GM18511 (cell line): ENCODE data around the gene EBPL.
"Not testable (repeated sequence)": the region's sequence is repeated elsewhere in the genome, so short reads cannot be mapped to it uniquely, and the experiment has no call there.

Source experiments
- ATAC-seq: cut with Tn5 transposase; IDR thresholded peaks from one replicate; pipeline ENCODE4 v1.9.1; 2021; ENCODE audit warnings: mild to moderate bottlenecking, moderate library complexity; ENCODE audit not compliant: unreplicated experiment

Gene EBPL

DNA sequence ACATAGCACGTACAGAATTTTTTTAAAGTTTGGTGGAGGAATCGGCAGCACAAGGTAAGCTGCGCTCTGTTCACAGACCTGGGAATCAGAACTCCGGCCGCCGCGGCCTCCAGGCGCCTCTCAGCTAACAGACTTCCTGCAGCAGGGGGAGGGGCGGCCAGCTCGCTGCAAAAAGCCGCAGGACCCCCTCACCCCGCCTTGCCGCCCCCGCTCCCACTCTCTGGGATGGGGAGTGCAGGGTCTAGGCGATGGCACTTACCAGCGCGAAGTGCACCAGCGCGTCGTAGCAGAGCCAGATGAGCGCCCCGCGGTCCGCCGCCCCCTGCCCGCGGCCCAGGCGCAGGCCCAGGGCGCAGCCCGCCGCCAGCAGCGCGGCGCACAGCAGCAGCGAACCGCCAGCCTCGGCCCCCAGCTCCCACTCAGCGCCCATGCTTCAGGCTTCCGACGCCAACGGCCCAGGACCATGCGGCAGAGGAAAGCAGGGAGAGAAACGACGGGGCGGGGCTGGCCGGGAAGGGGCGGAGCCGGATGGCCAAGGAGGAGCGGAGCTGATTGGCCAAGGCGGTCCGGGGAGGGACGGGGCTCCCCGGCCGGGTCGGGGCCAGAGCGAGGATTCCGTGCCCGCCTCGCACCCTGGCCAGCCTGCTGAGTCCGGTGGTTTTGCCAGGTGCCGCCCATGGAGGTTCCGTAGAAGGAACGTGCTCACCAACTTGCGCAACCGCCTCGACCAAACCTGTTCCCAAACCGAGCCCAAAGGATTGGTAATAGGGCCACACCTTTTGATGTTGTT lies at the start of gene EBPL:
Gene EBPL (minus strand): TSS at position 492 of the 790 bp plus-strand sequence. CDS start 62 bp downstream, at position 430.
- ATAC-seq: peak; percentile 99

- ATAC-seq: no peak
Measured at GRCh38 chr13:49740870-49741269, 49.6 kb upstream of the EBPL start.

DNA sequence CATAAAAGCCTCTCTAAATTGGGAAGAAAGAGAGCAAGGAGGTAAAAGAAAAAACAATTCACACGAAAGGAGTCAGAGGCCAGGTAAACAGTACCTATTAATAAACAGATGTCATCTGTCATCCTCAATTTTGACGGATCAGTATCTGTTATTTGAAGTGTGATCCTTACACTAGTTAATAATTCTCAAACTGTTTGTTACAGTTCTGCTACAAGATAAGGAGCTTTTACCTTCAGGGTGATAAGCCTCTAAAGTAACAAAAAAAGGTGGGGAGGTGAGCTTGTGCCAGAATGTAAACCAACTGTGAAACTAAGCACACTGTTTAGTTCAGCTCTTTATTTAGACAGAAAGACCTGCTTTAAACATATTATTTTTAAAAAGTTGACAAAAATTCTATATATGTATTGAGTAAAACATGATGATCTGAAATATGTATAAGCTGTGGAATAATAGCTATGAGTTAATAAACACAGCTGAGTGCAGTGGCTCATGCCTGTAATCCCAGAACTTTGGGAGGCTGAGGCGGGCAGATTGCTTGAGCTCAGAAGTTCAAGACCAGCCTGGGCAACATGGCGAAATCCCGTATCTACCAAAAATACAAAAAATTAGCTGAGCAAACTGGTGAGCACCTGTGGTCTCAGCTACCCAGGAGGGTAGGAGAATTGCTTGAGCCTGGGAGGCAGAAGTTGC lies 48.4 kb upstream of the EBPL start:
- ATAC-seq: no peak

DNA sequence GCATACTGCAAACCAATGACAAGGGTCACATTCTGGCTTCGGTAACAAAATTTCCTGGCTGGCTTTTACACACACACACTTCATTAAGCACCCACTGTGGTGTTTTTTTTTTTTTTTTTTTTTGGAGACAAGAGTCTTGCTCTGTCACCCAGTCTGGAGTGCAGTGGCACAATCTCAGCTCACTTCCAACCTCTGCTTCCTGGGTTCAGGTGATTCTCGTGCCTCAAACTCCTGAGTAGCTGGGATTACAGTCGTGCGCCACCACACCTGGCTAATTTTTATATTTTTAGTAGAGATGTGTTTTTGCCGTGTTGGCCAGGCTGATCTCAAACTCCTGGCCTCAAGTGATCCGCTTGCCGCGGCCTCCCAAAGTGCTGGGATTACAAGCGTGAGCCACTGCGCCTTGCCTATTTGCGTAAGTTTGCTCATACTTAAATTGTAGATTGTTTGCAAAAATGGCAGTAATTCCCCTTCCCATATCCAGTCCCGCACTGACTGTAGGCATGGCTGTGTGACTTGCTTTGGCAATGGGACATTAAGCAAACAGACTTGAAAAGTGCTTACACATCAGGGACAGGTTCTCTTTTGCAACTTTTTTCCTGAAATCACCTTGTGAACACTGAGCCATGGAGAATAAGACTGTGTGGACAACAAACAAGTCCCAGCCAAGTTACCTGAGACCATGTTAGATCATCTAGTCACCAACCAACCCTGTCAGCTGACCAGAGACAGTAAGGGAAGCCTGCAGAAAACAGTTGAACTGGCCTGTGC lies 42.1 kb upstream of the EBPL start:
- ATAC-seq: no peak

GRCh38 chr13:49731766-49732165 lies 40.5 kb upstream of the EBPL start:
- no peak for ATAC-seq

GRCh38 chr13:49716615-49717014 lies 25.3 kb upstream of the EBPL start:
- no peak for ATAC-seq

- ATAC-seq: no peak
Measured at GRCh38 chr13:49714757-49715156, 23.5 kb upstream of the EBPL start.

GRCh38 chr13:49711218-49711863 lies 20.1 kb upstream of the EBPL start:
- no peak for ATAC-seq

DNA sequence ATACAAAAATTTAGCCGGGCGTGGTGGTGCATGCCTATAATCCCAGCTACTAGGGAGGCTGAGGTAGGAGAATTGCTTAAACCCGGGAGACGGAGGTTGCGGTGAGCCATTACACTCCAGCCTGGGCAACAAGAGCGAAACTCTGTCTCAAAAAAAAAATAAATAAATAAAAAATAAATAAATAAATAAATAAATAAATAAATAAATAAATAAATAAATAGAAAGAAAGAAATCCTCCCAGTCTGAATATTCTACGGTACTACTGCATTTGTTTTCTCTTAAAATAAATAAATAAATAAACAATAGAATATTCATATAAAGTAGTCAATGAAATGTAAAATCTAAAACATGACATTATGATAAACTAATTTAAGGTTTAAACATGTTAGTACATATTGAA lies 13.0 kb upstream of the EBPL start:
- ATAC-seq: not testable (repeated sequence)

- no peak for ATAC-seq
Measured at GRCh38 chr13:49701491-49701890, 10.2 kb upstream of the EBPL start.

DNA sequence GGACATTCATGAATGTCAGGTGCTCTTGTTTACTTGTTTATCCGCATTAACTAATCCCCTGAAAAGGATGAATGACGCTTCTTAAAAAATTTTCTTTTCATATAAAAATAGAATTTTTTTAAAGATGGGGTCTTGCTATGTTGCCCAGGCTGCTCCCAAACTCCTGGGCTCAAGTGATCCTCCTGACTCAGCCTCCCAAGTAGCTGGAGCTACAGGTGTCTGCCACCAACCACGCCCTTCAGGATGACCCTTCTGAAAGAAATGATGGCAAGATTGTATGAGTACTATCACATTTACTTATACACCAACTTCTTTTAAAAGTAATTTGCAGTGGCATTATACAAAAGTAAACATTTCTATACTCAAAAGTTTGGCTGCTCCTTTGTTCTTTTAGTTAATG lies 6.2 kb upstream of the EBPL start:
- ATAC-seq: no peak

DNA sequence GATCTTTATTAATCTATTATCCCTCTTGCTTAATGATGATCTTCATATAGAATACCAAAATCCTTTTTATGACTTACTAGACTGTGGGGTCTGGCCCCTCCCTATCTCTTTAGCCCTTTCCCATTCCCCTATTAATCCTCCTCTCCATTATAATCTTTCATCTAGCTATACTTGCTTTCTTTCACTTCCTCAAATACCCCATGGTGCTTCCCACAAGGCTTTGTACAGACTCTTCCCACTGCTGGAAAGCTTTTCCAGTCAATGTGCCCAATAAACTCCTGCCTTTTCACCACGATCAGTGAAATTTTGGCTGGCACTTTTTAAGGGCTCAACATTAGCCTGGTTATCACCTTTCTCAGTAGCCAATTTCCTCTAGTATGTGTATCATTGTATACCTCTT lies 3.2 kb upstream of the EBPL start:
- no peak for ATAC-seq

DNA sequence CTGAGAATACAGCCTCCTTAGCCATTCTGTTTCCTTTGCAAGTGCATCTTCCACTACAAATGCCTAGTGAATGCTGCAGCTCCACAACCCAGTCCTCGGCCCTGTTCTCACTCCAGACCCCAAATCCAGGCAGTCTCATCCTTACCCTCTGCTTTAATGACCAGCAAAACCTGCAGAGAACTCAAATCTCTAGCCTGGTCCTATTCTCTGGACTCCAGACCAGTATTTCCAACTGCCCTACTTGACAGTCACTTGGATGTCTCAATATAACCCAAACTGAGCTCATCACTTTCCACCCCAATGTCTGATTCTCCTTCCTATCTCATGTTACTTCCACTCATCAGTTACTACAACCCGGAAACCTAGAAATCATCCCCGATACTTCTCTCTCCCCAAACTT lies 2.6 kb upstream of the EBPL start:
- ATAC-seq: no peak

DNA sequence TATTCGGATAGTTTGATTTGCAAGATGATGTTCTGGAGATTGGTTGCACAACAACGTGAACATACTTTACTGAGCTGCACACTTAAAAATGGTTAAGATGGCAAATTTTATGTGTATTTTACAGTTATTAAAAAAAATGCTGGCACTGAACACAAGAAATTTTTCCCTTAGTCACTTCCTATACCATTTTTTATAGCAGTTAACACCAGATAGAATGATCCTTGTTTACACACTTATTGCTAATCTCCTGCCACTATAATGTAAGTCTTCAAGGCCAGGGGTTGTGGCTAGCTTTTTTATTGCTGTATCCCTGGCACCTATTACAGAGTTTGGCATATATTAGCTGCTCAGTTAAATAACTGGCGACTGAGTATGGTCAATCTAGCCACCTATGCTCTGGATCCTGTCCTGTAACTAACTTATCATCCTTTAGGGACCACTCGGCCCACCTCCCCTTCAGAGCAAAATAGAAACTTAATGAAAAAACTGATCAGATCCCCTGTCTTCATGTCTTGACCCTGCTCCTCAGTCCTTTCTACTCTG lies 2.0 kb upstream of the EBPL start:
- ATAC-seq: no peak

DNA sequence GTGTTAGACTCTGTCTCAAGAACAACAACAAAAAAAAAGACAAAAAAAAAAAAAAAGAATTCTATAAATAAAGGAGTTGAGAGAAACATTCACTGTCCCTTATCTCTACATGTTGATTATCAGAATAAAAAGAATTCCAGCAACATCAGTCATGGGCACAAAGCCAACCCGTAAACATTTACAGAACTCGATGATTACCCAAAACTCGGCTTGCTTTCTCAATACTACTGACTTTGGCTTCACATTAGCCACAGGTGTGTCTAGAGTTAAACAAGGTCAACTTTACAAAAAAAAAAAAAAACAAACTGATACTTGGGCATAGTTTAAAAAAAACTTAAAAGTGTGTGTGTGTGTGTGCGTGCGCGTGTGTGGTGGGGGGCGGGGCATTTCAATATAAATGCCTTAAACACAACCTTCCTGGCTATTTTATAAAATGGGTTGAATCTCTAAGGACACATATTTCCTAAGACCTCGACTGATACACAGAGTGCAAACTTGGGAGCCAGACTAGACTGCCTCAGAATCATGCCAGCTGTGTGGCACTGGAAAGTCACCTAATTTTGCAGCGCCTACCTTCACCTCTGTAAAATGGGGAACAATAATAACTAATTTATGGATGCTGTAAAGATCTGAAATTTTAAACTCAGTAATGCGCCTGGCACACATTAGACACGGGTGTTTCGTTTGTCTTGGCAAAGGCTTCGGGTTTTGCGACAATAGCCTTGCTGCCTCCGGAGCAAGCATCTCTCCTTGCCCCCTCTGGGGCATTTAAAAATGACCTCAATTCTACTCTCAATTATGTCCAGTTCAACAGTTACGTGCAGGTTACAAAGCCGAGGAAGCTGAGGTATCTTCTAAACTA lies 922 bp downstream of the EBPL start:
- ATAC-seq: peak; percentile 35

DNA sequence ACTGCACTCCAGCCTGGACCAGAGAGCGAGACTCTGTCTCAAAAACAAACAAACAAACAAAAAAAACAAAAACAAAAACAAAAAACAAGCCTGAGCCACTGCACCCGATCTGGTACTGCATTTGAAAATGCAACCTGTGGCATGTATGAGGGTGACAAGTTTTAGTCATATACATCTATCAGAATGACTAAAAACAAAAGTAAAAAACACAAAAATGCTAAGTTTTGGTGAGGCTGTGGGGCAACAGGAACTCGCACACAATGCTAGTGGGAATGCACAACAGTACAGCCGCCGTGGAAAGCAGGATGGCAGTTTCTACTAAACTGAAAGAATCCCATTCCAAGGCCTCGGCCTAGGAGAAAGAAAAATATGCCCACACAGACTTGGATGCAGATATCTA lies 7.8 kb downstream of the EBPL start:
- peak; percentile 67 for ATAC-seq

- no peak for ATAC-seq
Measured at GRCh38 chr13:49681842-49682435, 9.3 kb downstream of the EBPL start.

- ATAC-seq: no peak
Measured at GRCh38 chr13:49679246-49679645, 12.0 kb downstream of the EBPL start.

GRCh38 chr13:49678191-49678914 lies 12.9 kb downstream of the EBPL start:
- no peak for ATAC-seq
